Fibroblast of skin of back (primary cell): ENCODE results near the gene WDR20.
A peak's percentile ranks its signal among the peaks of the same experiment; 100 is the strongest.
"Not testable (repeated sequence)": the region's sequence is repeated elsewhere in the genome, so short reads cannot be mapped to it uniquely, and the experiment has no call there.

ENCODE experiments used
- DNase-seq: peaks from one replicate; pipeline ENCODE4 v3.0.0-alpha.2; 2013

WDR20 gene

GRCh38 chr14:102238766-102239165, 99.1 kb downstream of the WDR20 start:
- no peak for DNase-seq

GRCh38 chr14:102239231-102239630, 99.5 kb downstream of the WDR20 start:
- DNase-seq, result no peak

DNA sequence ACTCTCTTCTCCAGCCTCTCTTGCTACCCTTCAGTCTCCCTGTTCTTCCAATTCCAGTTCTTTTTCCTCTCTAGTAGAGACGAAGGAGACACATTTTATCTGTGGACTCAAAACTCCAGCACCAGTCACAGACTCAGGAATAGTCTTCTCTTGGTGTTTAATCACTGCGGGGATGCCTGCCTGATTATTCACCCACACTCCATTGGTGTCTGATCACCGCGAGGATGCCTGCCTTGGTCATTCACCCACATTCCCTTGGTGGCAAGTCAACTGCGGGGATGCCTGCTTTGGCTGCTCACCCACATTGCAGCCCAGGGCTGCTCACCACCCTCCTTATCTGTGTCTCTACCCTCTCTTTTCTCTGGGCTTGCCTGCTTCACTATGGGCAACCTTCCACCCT, 100.8 kb downstream of the WDR20 start:
- DNase-seq, result peak; percentile 27

- DNase-seq, result no peak
Observed at GRCh38 chr14:102241147-102241546, 101.5 kb downstream of the WDR20 start.

DNA sequence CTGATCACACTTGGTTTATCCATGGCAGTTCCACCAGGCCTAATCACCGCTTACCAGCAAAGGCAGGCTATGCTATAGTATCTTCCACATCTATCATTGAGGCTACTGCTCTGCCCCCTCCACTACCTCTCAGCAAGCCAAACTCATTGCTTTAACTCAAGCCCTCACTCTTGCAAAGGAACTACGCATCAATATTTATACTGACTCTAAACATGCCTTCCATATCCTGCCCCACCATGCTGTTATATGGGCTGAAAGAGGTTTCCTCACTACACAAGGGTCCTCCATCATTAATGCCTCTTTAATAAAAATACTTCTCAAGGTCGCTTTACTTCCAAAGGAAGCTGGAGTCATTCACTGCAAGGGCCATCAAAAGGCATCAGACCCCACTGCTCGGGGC, 104.1 kb downstream of the WDR20 start:
- not testable (repeated sequence) for DNase-seq

GRCh38 chr14:102246071-102246470, 106.4 kb downstream of the WDR20 start:
- DNase-seq, result no peak

- DNase-seq, result no peak
Observed at GRCh38 chr14:102248121-102248520, 108.4 kb downstream of the WDR20 start.

DNA sequence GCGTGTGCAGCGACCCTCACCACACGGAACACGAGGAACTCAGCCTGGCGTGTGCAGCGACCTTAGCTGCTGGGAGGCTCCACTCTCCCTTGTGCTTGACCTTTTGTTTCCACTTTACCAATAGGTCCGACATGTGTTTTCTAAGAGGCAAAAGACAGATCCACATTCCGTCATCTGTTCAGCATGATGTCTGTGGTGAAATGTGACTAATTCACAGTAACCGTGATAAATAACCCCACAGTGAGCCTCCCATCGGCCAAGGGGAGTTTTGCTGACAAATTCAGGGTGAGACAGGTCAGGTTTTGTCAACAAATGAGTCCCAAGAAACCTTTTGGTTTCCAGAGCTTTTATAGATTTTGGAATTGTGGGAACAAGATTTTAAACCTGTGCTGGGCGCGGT, 109.3 kb downstream of the WDR20 start:
- DNase-seq, result peak; percentile 49

GRCh38 chr14:102249981-102250380, 110.3 kb downstream of the WDR20 start:
- DNase-seq, result no peak

DNA sequence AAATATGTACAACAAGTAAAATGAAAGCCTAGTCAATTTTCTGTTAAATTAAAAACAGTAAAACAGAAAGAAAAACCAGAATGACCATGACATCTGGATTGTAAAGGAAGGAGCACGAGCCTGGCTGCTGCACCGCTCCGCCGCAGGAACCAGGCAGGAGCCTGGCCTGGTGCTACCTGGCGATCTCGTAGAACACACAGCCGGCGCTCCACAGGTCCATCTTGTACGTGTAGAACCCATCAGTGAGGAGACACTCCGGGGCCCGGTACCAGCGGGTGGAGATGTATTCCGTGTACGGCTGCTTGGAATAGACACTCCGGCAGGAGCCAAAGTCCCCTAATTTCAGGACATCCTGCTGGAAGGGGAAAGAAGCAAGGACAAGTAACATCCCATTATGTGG, 110.9 kb downstream of the WDR20 start:
- no peak for DNase-seq

GRCh38 chr14:102251161-102251560, 111.5 kb downstream of the WDR20 start:
- DNase-seq, result no peak

- no peak for DNase-seq
Observed at GRCh38 chr14:102252834-102253801, 113.4 kb downstream of the WDR20 start.

GRCh38 chr14:102255401-102256190, 115.9 kb downstream of the WDR20 start:
- no peak for DNase-seq

- no peak for DNase-seq
Observed at GRCh38 chr14:102256716-102257115, 117.0 kb downstream of the WDR20 start.

DNA sequence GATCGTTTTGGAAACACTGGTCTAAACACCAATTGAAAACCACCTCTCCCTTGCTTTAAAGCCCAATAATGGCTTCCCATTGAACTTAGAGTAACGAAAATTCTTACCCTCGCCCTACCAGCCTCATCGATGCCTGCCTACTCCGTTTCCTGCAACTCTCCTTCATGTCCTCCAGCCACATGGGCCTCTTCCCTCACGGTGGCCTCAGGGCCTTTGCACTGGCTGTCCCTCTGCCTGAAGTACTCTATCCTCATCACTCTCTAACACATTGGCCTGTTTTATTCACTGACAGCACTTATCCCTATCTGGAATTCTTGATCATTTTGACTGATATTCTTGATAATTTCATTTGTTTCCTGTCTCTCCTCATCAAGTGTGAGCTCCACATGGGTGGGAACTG, 118.4 kb downstream of the WDR20 start:
- DNase-seq, result no peak
